Measurements from ENCODE around the gene TAOK3.

GRCh38 chr12:118368821-118369220, 3.9 kb downstream of the TAOK3 start:
- TF ChIP-seq CTCF (IDR thresholded peaks at IDR 0.05), result no peak
- TF ChIP-seq POLR2AphosphoS5 (IDR thresholded peaks at IDR 0.05), result no peak
- no peak for TF ChIP-seq POLR2A (IDR thresholded peaks at IDR 0.05; ENCODE audit: low read depth)
- no peak for TF ChIP-seq EP300 (IDR thresholded peaks at IDR 0.05)

Data from esophagus muscularis mucosa (tissue), 4 donors.